CD4-positive, CD25-positive, alpha-beta regulatory T cell (primary cell): ENCODE results near the gene RPP30. TPM values are rescaled to one million over a fixed set of nuclear protein-coding genes. Genes with fewer than 3 reads are reported as not detected.

Experiments
- ATAC-seq, 2 donors: fragments of 150-1000 bp; cut with Tn5 transposase; one replicate each; pipeline ENCODE4 v1.10.0; 2021; ENCODE audit warnings: low read depth in 2 of 2, moderate number of reproducible peaks in 2 of 2, moderate library complexity in 1 of 2
- DNase-seq, 3 donors: peaks; one replicate each; pipeline versions ENCODE4 v3.0.0 to v3.0.0-alpha.2; 2012 to 2022; ENCODE audit warnings: mixed read lengths in 1 of 3
- H3K27ac ChIP-seq: one replicate; pipeline ENCODE4 v1.7.0; 2013; ENCODE audit warnings: mild to moderate bottlenecking, low read length; ENCODE audit not compliant: insufficient read depth, poor library complexity, severe bottlenecking
- H3K27me3 ChIP-seq: one replicate; pipeline ENCODE4 v1.7.0; 2013; ENCODE audit warnings: low read length; ENCODE audit not compliant: control insufficient read depth, insufficient read depth
- H3K36me3 ChIP-seq: one replicate; pipeline ENCODE4 v1.7.0; 2013; ENCODE audit warnings: mild to moderate bottlenecking, low read length, moderate library complexity; ENCODE audit not compliant: control insufficient read depth, insufficient read depth
- H3K4me1 ChIP-seq: 2 replicates; pipeline ENCODE4 v1.7.0; 2013; ENCODE audit warnings: mild to moderate bottlenecking, low read length; ENCODE audit not compliant: insufficient read depth, control insufficient read depth, poor library complexity, severe bottlenecking
- H3K4me3 ChIP-seq: one replicate; pipeline ENCODE4 v1.7.0; 2013; ENCODE audit warnings: low read depth, mild to moderate bottlenecking, low read length, moderate library complexity
- H3K9me3 ChIP-seq, 2 experiments: 1 replicate in 1 of 2; 2 replicates in 1 of 2; pipeline ENCODE4 v1.7.0; 2013; ENCODE audit warnings: low read length in 2 of 2, mild to moderate bottlenecking in 1 of 2, moderate library complexity in 1 of 2; ENCODE audit not compliant: control insufficient read depth in 2 of 2
- H3K27ac Mint-ChIP-seq, 3 donors: one replicate each; pipeline ENCODE4 v1.8.0; 2020 to 2022; ENCODE audit warnings: mild to moderate bottlenecking in 3 of 3, mixed read lengths in 3 of 3, moderate library complexity in 2 of 3
- H3K27me3 Mint-ChIP-seq: one replicate; pipeline ENCODE4 v1.8.0; 2022; ENCODE audit warnings: mild to moderate bottlenecking, mixed read lengths
- H3K36me3 Mint-ChIP-seq: one replicate; pipeline ENCODE4 v1.8.0; 2020; ENCODE audit warnings: mixed read lengths
- H3K4me1 Mint-ChIP-seq, 4 donors: one replicate each; pipeline ENCODE4 v1.8.0; 2020 to 2022; ENCODE audit warnings: mixed read lengths in 4 of 4, mild to moderate bottlenecking in 1 of 4
- H3K4me3 Mint-ChIP-seq, 4 donors: one replicate each; pipeline ENCODE4 v1.8.0; 2020 to 2022; ENCODE audit warnings: mild to moderate bottlenecking in 4 of 4, mixed read lengths in 4 of 4, moderate library complexity in 3 of 4
- H3K9me3 Mint-ChIP-seq, 7 donors: one replicate each; pipeline ENCODE4 v1.8.0; 2020 to 2022; ENCODE audit warnings: mixed read lengths in 7 of 7, mild to moderate bottlenecking in 3 of 7, moderate library complexity in 2 of 7
- polyA plus RNA-seq, 4 donors: library from polyadenylated mRNA; unstranded; fragments of 300-500 nt; fragmentation: Illumina TruSeq; gene quantifications; one replicate each; pipeline ENCODE4 v1.2.3, GENCODE V29; 2021
- total RNA-seq: library from RNA; stranded (reverse); gene quantifications from one replicate; pipeline ENCODE4 v1.2.3, GENCODE V29; 2022

RPP30 gene
- total RNA-seq (27.3 TPM), polyA plus RNA-seq (10 to 100 TPM; 47.0 to 54.7 (median 53.8) TPM)

- peak within 1 kb of the TSS; percentile 96 to 97 (median 97) for H3K4me3 Mint-ChIP-seq
- peaks cover 14 to 44% (median 23%) of the 10 kb centered on the region in 4 donors for H3K4me1 Mint-ChIP-seq
- DNase-seq (peak; percentile 68 to 89 (median 79)), ATAC-seq (peak; percentile 97 to 99)
- H3K9me3 Mint-ChIP-seq = peaks cover 0 to 6% (median 0%) of the 10 kb centered on the region in 7 donors
- Histone ChIP-seq H3K9me3 (peaks cover 0 to 2% of the 10 kb centered on the region in 2 experiments), H3K36me3 (peaks cover 14% of the 10 kb centered on the region), H3K4me3 (peak within 1 kb of the TSS; percentile 97), H3K4me1 (peaks cover 20% of the 10 kb centered on the region), H3K27ac (peak within 1 kb of the TSS; percentile 43), H3K27me3 (peaks cover 16% of the 10 kb centered on the region)
- H3K27ac Mint-ChIP-seq = peak within 1 kb of the TSS; percentile 93 to 95 (median 95)
- H3K27me3 Mint-ChIP-seq = peaks cover 35% of the 10 kb centered on the region
- H3K36me3 Mint-ChIP-seq = peaks cover 9% of the 10 kb centered on the region
These were observed at the start of gene RPP30 for GRCh38 chr10:90871766-90872647. Gene RPP30, plus strand, starts transcription at chr10:90871974. Its CDS starts 13 bp downstream, at chr10:90871987.

- peaks cover 17% of the 10 kb centered on the region for H3K27me3 Mint-ChIP-seq
- no peaks in the 10 kb centered on the region for H3K4me1 Mint-ChIP-seq
- ATAC-seq = no peak
- Histone ChIP-seq H3K27ac (no peak overlapping the region), H3K36me3 (no peaks in the 10 kb centered on the region), H3K27me3 (peaks cover 2% of the 10 kb centered on the region), H3K9me3 (no peaks in the 10 kb centered on the region), H3K4me1 (no peaks in the 10 kb centered on the region), H3K4me3 (no peak overlapping the region)
- DNase-seq = no peak
- H3K9me3 Mint-ChIP-seq = peaks cover 0 to 10% (median 1%) of the 10 kb centered on the region in 7 donors
- no peak overlapping the region for H3K4me3 Mint-ChIP-seq
- no peaks in the 10 kb centered on the region for H3K36me3 Mint-ChIP-seq
- H3K27ac Mint-ChIP-seq = no peak overlapping the region
These were observed 49.3 kb upstream of the RPP30 start for GRCh38 chr10:90822508-90822907.

GRCh38 chr10:90832111-90832510, 39.7 kb upstream of the RPP30 start:
- H3K9me3 Mint-ChIP-seq = no peaks in the 10 kb centered on the region
- H3K9me3 ChIP-seq = no peaks in the 10 kb centered on the region
- no peaks in the 10 kb centered on the region for H3K36me3 ChIP-seq
- H3K27ac Mint-ChIP-seq = no peak overlapping the region
- peaks cover 4% of the 10 kb centered on the region for H3K27me3 ChIP-seq
- H3K4me3 ChIP-seq = no peak overlapping the region
- DNase-seq = no peak
- H3K36me3 Mint-ChIP-seq = no peaks in the 10 kb centered on the region
- no peak for ATAC-seq
- H3K27me3 Mint-ChIP-seq = no peaks in the 10 kb centered on the region
- H3K4me3 Mint-ChIP-seq = no peak overlapping the region
- no peaks in the 10 kb centered on the region for H3K4me1 Mint-ChIP-seq
- no peaks in the 10 kb centered on the region for H3K4me1 ChIP-seq
- no peak overlapping the region for H3K27ac ChIP-seq

GRCh38 chr10:90834326-90834725, 37.4 kb upstream of the RPP30 start:
- Mint-ChIP-seq H3K27me3 (peaks cover 9% of the 10 kb centered on the region), H3K4me3 (no peak overlapping the region), H3K36me3 (no peaks in the 10 kb centered on the region), H3K9me3 (no peaks in the 10 kb centered on the region), H3K4me1 (no peaks in the 10 kb centered on the region), H3K27ac (no peak overlapping the region)
- Histone ChIP-seq H3K27ac (no peak overlapping the region), H3K27me3 (peaks cover 4% of the 10 kb centered on the region), H3K36me3 (no peaks in the 10 kb centered on the region), H3K4me3 (no peak overlapping the region), H3K4me1 (no peaks in the 10 kb centered on the region), H3K9me3 (no peaks in the 10 kb centered on the region)
- no peak for DNase-seq
- no peak for ATAC-seq

GRCh38 chr10:90837486-90837885, 34.3 kb upstream of the RPP30 start:
- H3K27me3 ChIP-seq = peaks cover 5% of the 10 kb centered on the region
- DNase-seq = no peak
- H3K27ac ChIP-seq = no peak overlapping the region
- no peak overlapping the region for H3K4me3 ChIP-seq
- H3K4me3 Mint-ChIP-seq = no peak overlapping the region
- ATAC-seq = no peak
- H3K27me3 Mint-ChIP-seq = peaks cover 9% of the 10 kb centered on the region
- H3K27ac Mint-ChIP-seq = no peak overlapping the region
- no peaks in the 10 kb centered on the region for H3K4me1 ChIP-seq
- H3K9me3 ChIP-seq = no peaks in the 10 kb centered on the region
- H3K4me1 Mint-ChIP-seq = no peaks in the 10 kb centered on the region
- no peaks in the 10 kb centered on the region for H3K36me3 Mint-ChIP-seq
- no peaks in the 10 kb centered on the region for H3K9me3 Mint-ChIP-seq
- no peaks in the 10 kb centered on the region for H3K36me3 ChIP-seq

- Histone ChIP-seq H3K4me1 (no peaks in the 10 kb centered on the region), H3K27me3 (peaks cover 18% of the 10 kb centered on the region), H3K9me3 (no peaks in the 10 kb centered on the region), H3K4me3 (no peak overlapping the region), H3K36me3 (no peaks in the 10 kb centered on the region), H3K27ac (no peak overlapping the region)
- H3K27me3 Mint-ChIP-seq = peaks cover 27% of the 10 kb centered on the region
- H3K4me3 Mint-ChIP-seq = no peak overlapping the region
- no peaks in the 10 kb centered on the region for H3K9me3 Mint-ChIP-seq
- H3K4me1 Mint-ChIP-seq = no peaks in the 10 kb centered on the region
- DNase-seq (no peak), ATAC-seq (no peak)
- H3K36me3 Mint-ChIP-seq = no peaks in the 10 kb centered on the region
- H3K27ac Mint-ChIP-seq = no peak overlapping the region
These were observed 29.0 kb upstream of the RPP30 start for GRCh38 chr10:90842725-90843124.

- Mint-ChIP-seq H3K27ac (no peak overlapping the region), H3K4me3 (no peak overlapping the region), H3K27me3 (peaks cover 22% of the 10 kb centered on the region), H3K9me3 (peaks cover 0 to 12% (median 5%) of the 10 kb centered on the region in 7 donors), H3K36me3 (peaks cover 5% of the 10 kb centered on the region), H3K4me1 (no peaks in the 10 kb centered on the region)
- ATAC-seq (no peak), DNase-seq (no peak)
- no peaks in the 10 kb centered on the region for H3K36me3 ChIP-seq
- peaks cover 8 to 9% of the 10 kb centered on the region in 2 experiments for H3K9me3 ChIP-seq
- peaks cover 18% of the 10 kb centered on the region for H3K27me3 ChIP-seq
- no peak overlapping the region for H3K4me3 ChIP-seq
- no peak overlapping the region for H3K27ac ChIP-seq
- H3K4me1 ChIP-seq = no peaks in the 10 kb centered on the region
These were observed 26.0 kb upstream of the RPP30 start for GRCh38 chr10:90845726-90846125.

GRCh38 chr10:90846746-90847145, 25.0 kb upstream of the RPP30 start:
- H3K27me3 Mint-ChIP-seq = peaks cover 27% of the 10 kb centered on the region
- H3K27ac Mint-ChIP-seq = no peak overlapping the region
- peaks cover 5% of the 10 kb centered on the region for H3K36me3 Mint-ChIP-seq
- Histone ChIP-seq H3K36me3 (no peaks in the 10 kb centered on the region), H3K4me3 (no peak overlapping the region), H3K27ac (no peak overlapping the region), H3K9me3 (peaks cover 12 to 17% of the 10 kb centered on the region in 2 experiments), H3K27me3 (peaks cover 18% of the 10 kb centered on the region), H3K4me1 (no peaks in the 10 kb centered on the region)
- no peak overlapping the region for H3K4me3 Mint-ChIP-seq
- no peak for DNase-seq
- peaks cover 0 to 18% (median 7%) of the 10 kb centered on the region in 7 donors for H3K9me3 Mint-ChIP-seq
- ATAC-seq = no peak
- no peaks in the 10 kb centered on the region for H3K4me1 Mint-ChIP-seq
